A549 (cell line): Measurements from ENCODE around the gene RAB3GAP1. TPM values are rescaled to one million over a fixed set of nuclear protein-coding genes. Genes with fewer than 3 reads are reported as not detected.
A peak's percentile ranks its signal among the peaks of the same experiment; 100 is the strongest.

Experiments
- ATAC-seq, 2 experiments: fragments of 200-7000 bp in 1 of 2; fragments of >200 bp in 1 of 2; cut with Nextera tagmentation in 1 of 2; cut with Tn5 transposase in 1 of 2; 3 replicates each; pipeline versions ENCODE4 v1.8.0 to v1.9.1; 2018 to 2020; ENCODE audit warnings: mild to moderate bottlenecking in 1 of 2, moderate library complexity in 1 of 2
- CTCF ChIA-PET: fragments of 300-600 bp; sonication (Branson Sonifier 250); formaldehyde crosslinking; extraction: SDS; loops from one replicate; lab custom pipeline; 2021; ENCODE audit warnings: antibody characterized with exemption, inconsistent platforms; lab: Yijun Ruan, JAX
- POLR2A ChIA-PET: fragments of 350-600 bp; formaldehyde crosslinking; extraction: SDS; loops from one replicate; lab custom pipeline; 2021; ENCODE audit warnings: antibody characterized with exemption, inconsistent platforms; lab: Yijun Ruan, JAX
- DNase-seq, 2 experiments: peaks; one replicate each; pipeline versions ENCODE4 v3.0.0 to v3.0.0-alpha.2; 2011 to 2016; ENCODE audit warnings: low read depth in 1 of 2, low spot score in 1 of 2
- FAIRE-seq: peaks from 2 replicates; lab custom pipeline; 2011; peaks lifted over from hg19 to GRCh38; lab: Jason Lieb, UNC
- H3K27ac ChIP-seq, 2 experiments: fragments of >200 bp; sonication (Bioruptor Twin); formaldehyde crosslinking; 3 replicates each; pipeline ENCODE4 v1.5.1; 2016 to 2017
- H3K4me1 ChIP-seq: fragments of >200 bp; sonication (Bioruptor Twin); formaldehyde crosslinking; 3 replicates; pipeline ENCODE4 v1.6.1; 2016
- H3K4me2 ChIP-seq: fragments of >200 bp; sonication (Bioruptor Twin); formaldehyde crosslinking; 3 replicates; pipeline ENCODE4 v1.6.1; 2016
- H3K4me3 ChIP-seq: fragments of >200 bp; sonication (Bioruptor Twin); formaldehyde crosslinking; 3 replicates; pipeline ENCODE4 v1.5.1; 2016
- H3K9me3 ChIP-seq: fragments of >200 bp; sonication (Bioruptor Twin); formaldehyde crosslinking; 3 replicates; pipeline ENCODE4 v1.6.1; 2016
- CBX2 ChIP-seq: fragments of 200-600 bp; sonication (generic); IDR thresholded peaks from 2 replicates; pipeline ENCODE4 v1.6.1; 2016; ENCODE audit warnings: low read depth, mild to moderate bottlenecking, borderline replicate concordance
- CEBPB ChIP-seq, 2 experiments: fragments of >200 bp in 1 of 2; sonication (Bioruptor Twin) in 1 of 2; formaldehyde crosslinking in 1 of 2; IDR thresholded peaks; 2 replicates each; pipeline ENCODE4 v1.6.1; 2012 to 2016
- E2F6 ChIP-seq: IDR thresholded peaks from 2 replicates; pipeline ENCODE4 v1.6.1; 2012; ENCODE audit warnings: low read depth, borderline replicate concordance
- EHF ChIP-seq: fragments of 250-450 bp; sonication (Bioruptor Pico); IDR thresholded peaks from 2 replicates; pipeline ENCODE4 v1.5.0; 2020; ENCODE audit warnings: mild to moderate bottlenecking
- ELK1 ChIP-seq: fragments of 150-350 bp; IDR thresholded peaks from 2 replicates; pipeline ENCODE4 v1.6.1; 2014; ENCODE audit warnings: low read depth, mild to moderate bottlenecking, low read length
- FOSB ChIP-seq: fragments of 250-450 bp; sonication (Bioruptor Pico); IDR thresholded peaks from 2 replicates; pipeline ENCODE4 v1.5.0; 2020; ENCODE audit warnings: mild to moderate bottlenecking, moderate library complexity
- FOSL2 ChIP-seq, 2 experiments: fragments of 450-650 bp in 1 of 2; fragments of >200 bp in 1 of 2; sonication (Bioruptor Twin) in 1 of 2; formaldehyde crosslinking; IDR thresholded peaks; 2 replicates each; pipeline versions ENCODE4 v1.5.0 to v1.6.1; 2016 to 2020; ENCODE audit warnings: mild to moderate bottlenecking in 1 of 2, moderate library complexity in 1 of 2
- GATA3 ChIP-seq: IDR thresholded peaks from 2 replicates; pipeline ENCODE4 v1.6.1; 2012; ENCODE audit warnings: borderline replicate concordance
- HES2 ChIP-seq: fragments of >200 bp; sonication (Bioruptor Twin); formaldehyde crosslinking; IDR thresholded peaks from 2 replicates; pipeline ENCODE4 v1.6.1; 2016
- HEYL ChIP-seq: fragments of 250-450 bp; sonication (Bioruptor Pico); IDR thresholded peaks from 2 replicates; pipeline ENCODE4 v1.8.0; 2021; ENCODE audit warnings: mild to moderate bottlenecking, moderate library complexity
- HOXB13 ChIP-seq: fragments of 250-450 bp; sonication (Bioruptor Pico); IDR thresholded peaks from 2 replicates; pipeline ENCODE4 v1.5.0; 2020; ENCODE audit warnings: low read depth, mild to moderate bottlenecking, moderate library complexity
- JUNB ChIP-seq: fragments of >200 bp; sonication (Bioruptor Twin); formaldehyde crosslinking; IDR thresholded peaks from 2 replicates; pipeline ENCODE4 v1.6.1; 2016
- MAFK ChIP-seq: fragments of 450-650 bp; IDR thresholded peaks from 2 replicates; pipeline ENCODE4 v1.6.1; 2014; ENCODE audit not compliant: partially characterized antibody
- MYC ChIP-seq: IDR thresholded peaks from 2 replicates; pipeline ENCODE4 v1.6.1; 2012; ENCODE audit warnings: mild to moderate bottlenecking, inconsistent platforms, low read length, improper control_type of control experiment, borderline replicate concordance
- POLR2A ChIP-seq: IDR thresholded peaks from 2 replicates; pipeline ENCODE4 v1.6.1; 2012; ENCODE audit warnings: mild to moderate bottlenecking, low read length
- POLR2AphosphoS2 ChIP-seq: conservative IDR thresholded peaks from 2 replicates; pipeline ENCODE4 v1.6.1; 2012; ENCODE audit warnings: low read length, improper control_type of control experiment, inconsistent platforms
- RARB ChIP-seq: fragments of 250-450 bp; sonication (Bioruptor Pico); IDR thresholded peaks from 2 replicates; pipeline ENCODE4 v1.8.0; 2021; ENCODE audit warnings: mild to moderate bottlenecking, moderate library complexity
- RCOR1 ChIP-seq: fragments of 150-350 bp; IDR thresholded peaks from 2 replicates; pipeline ENCODE4 v1.6.1; 2014; ENCODE audit warnings: antibody characterized with exemption, low read length, low read depth
- REST ChIP-seq: fragments of 200-600 bp; sonication (generic); IDR thresholded peaks from 2 replicates; pipeline ENCODE4 v1.6.1; 2016; ENCODE audit warnings: antibody characterized with exemption, mild to moderate bottlenecking, moderate library complexity
- RFX5 ChIP-seq: fragments of 450-650 bp; IDR thresholded peaks from 2 replicates; pipeline ENCODE4 v1.7.1; 2014; ENCODE audit warnings: antibody characterized with exemption, mild to moderate bottlenecking, moderate library complexity
- RNF2 ChIP-seq: fragments of 200-600 bp; sonication (generic); IDR thresholded peaks from 2 replicates; pipeline ENCODE4 v1.6.1; 2016; ENCODE audit warnings: low read depth, mild to moderate bottlenecking, antibody characterized with exemption, moderate library complexity, borderline replicate concordance
- SMC3 ChIP-seq: fragments of >200 bp; sonication (Bioruptor Twin); formaldehyde crosslinking; IDR thresholded peaks from 3 replicates; pipeline ENCODE4 v1.6.1; 2018; ENCODE audit warnings: inconsistent platforms
- TP53 ChIP-seq: fragments of 250-450 bp; sonication (Bioruptor Pico); IDR thresholded peaks from 2 replicates; pipeline ENCODE4 v1.5.0; 2021; ENCODE audit warnings: mild to moderate bottlenecking, moderate library complexity
- ZC3H11A ChIP-seq: fragments of 450-650 bp; IDR thresholded peaks from 2 replicates; pipeline ENCODE4 v1.6.1; 2014; ENCODE audit warnings: antibody characterized with exemption, mild to moderate bottlenecking
- ZSCAN20 ChIP-seq: fragments of 250-450 bp; sonication (Bioruptor Pico); IDR thresholded peaks from 2 replicates; pipeline ENCODE4 v1.8.0; 2022; ENCODE audit warnings: mild to moderate bottlenecking, moderate library complexity
- WGBS: methylation state at CpG from one replicate; pipeline ENCODE4 v1.1.6; 2017; ENCODE audit errors: missing lambda C conversion rate; 5-methylcytosine and 5-hydroxymethylcytosine counted together
- polyA plus RNA-seq, 4 experiments: library from polyadenylated mRNA; depleted of rRNA in 3 of 4; stranded (reverse); fragments of >200 nt; fragmentation: RNase III in 1 of 4; extraction: RNeasy Plus Mini Kit Qiagen cat#74134 plus additional on column Dnase treatment in 1 of 4; gene quantifications; 2 replicates in 3 of 4; 3 replicates in 1 of 4; pipeline ENCODE4 v1.2.3, GENCODE V29; 2011 to 2017
- TF ChIP-seq, protein P1 (sequence below): IDR thresholded peaks from 2 replicates; pipeline ENCODE4 v1.6.1; 2012

Gene RAB3GAP1
- polyA plus RNA-seq, 2 of the 4 experiments (the other 2 are of a cell fraction), result 29.7 to 44.6 TPM

DNA sequence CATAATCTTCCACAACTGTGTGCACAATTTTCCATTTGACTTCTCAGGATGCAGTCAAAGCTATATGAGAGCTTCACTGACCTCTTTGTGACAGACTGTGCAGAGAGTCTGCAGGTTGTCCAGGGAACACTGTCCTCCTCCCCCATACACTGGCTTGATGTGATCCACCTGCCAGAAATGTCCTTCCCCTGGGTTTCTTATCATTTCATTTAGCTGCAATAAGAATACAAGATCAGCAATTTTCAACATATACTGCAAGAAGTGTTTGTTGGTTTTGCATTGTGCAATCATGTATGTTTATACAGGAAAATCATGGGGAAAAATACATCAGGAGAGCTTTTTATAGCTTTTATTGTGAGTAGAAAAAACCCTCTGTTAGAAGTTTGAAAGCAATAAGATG lies 150.7 kb downstream of the RAB3GAP1 start:
- POLR2A ChIA-PET, result no interaction called here
- ATAC-seq (no peak), FAIRE-seq (no peak), DNase-seq (no peak)
- Histone ChIP-seq H3K4me3 (no peak overlapping the region), H3K4me2 (no peak overlapping the region), H3K9me3 (no peaks in the 10 kb centered on the region), H3K27ac (no peak overlapping the region), H3K4me1 (no peaks in the 10 kb centered on the region)
- CTCF ChIA-PET, result interaction anchor here (0.7 kb wide), 1 partner anchor 341 kb away, joined by 3 read pairs; no protein-coding TSS in a partner anchor
- no peak for TF ChIP-seq FOSB (CRISPR knock-in tag)
- TF ChIP-seq MYC, result no peak
- no peak for TF ChIP-seq ZSCAN20 (CRISPR knock-in tag)
- no peak for TF ChIP-seq FOSL2 (IDR thresholded peaks at IDR 0.05)
- TF ChIP-seq FOSL2 (CRISPR knock-in tag; IDR thresholded peaks at IDR 0.05), result no peak
- TF ChIP-seq E2F6, result no peak
- no peak for TF ChIP-seq GATA3
- peak; percentile 43 for TF ChIP-seq MAFK
- peak in 1 of 2 experiments; percentile 21; a peak in 1 of 4 replicates for TF ChIP-seq CEBPB (IDR thresholded peaks at IDR 0.05)

GRCh38 chr2:135203944-135204343 lies 151.9 kb downstream of the RAB3GAP1 start:
- 87% methylated on average over 3 of the region's 3 CpGs for WGBS

DNA sequence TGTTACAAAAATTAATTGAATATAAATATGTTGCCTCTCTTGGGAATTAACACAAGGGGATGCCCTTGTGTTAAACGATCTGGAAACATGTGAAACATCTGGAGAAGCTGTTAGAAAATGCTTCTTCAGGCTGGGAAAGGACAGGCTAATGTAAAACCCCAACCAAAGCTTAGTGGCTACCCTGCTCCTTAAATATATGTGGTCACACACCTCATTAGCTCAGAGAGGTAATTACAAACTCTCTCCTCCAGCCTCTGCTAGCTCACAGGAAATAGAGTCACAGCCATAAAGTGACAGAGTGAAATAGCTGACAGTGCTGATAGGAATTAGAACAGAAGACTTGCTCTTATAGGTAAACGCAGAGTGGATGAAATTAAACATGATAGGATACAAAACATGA lies 155.9 kb downstream of the RAB3GAP1 start:
- Histone ChIP-seq H3K9me3 (no peaks in the 10 kb centered on the region), H3K4me1 (no peaks in the 10 kb centered on the region), H3K27ac (no peak overlapping the region), H3K4me2 (no peak overlapping the region), H3K4me3 (no peak overlapping the region)
- 58% methylated on average over 2 of the region's 2 CpGs for WGBS
- CTCF ChIA-PET, result interaction anchor here (1.0 to 1.3 kb wide), 2 partner anchors 17 to 204 kb away, joined by 3 read pairs; no protein-coding TSS in a partner anchor
- DNase-seq, result no peak
- no peak for ATAC-seq
- FAIRE-seq, result no peak
- TF ChIP-seq POLR2A, result no peak
- TF ChIP-seq FOSL2 (IDR thresholded peaks at IDR 0.05), result no peak
- no peak for TF ChIP-seq FOSL2 (CRISPR knock-in tag; IDR thresholded peaks at IDR 0.05)
- TF ChIP-seq RNF2, result no peak
- TF ChIP-seq GATA3, result no peak
- no peak for TF ChIP-seq HOXB13
- no peak for TF ChIP-seq JUNB
- TF ChIP-seq EHF (CRISPR knock-in tag), result no peak
- TF ChIP-seq REST, result no peak
- TF ChIP-seq TP53 (CRISPR knock-in tag), result no peak
- no peak for TF ChIP-seq RFX5
- TF ChIP-seq CEBPB (IDR thresholded peaks at IDR 0.05), result no peak
- POLR2A ChIA-PET, result no interaction called here

More at GRCh38 chr2:135203944-135204343, 151.9 kb downstream of the RAB3GAP1 start:
- H3K9me3 ChIP-seq, result no peaks in the 10 kb centered on the region
- no peak for TF ChIP-seq HEYL
- no peak for TF ChIP-seq HES2
- no peak for TF ChIP-seq ZC3H11A
- no peak for TF ChIP-seq ELK1
- TF ChIP-seq JUNB, result no peak
- no peak for TF ChIP-seq RCOR1
- TF ChIP-seq EHF (CRISPR knock-in tag), result no peak
- TF ChIP-seq MYC, result no peak
- TF ChIP-seq, protein P1, sequence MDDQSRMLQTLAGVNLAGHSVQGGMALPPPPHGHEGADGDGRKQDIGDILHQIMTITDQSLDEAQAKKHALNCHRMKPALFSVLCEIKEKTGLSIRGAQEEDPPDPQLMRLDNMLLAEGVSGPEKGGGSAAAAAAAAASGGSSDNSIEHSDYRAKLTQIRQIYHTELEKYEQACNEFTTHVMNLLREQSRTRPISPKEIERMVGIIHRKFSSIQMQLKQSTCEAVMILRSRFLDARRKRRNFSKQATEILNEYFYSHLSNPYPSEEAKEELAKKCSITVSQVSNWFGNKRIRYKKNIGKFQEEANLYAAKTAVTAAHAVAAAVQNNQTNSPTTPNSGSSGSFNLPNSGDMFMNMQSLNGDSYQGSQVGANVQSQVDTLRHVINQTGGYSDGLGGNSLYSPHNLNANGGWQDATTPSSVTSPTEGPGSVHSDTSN, result no peak
- TF ChIP-seq RARB (CRISPR knock-in tag), result no peak
- TF ChIP-seq SMC3, result no peak
- no peak for TF ChIP-seq POLR2AphosphoS2
- TF ChIP-seq CBX2, result no peak
- no peak overlapping the region for H3K4me3 ChIP-seq
- DNase-seq (no peak), FAIRE-seq (no peak), ATAC-seq (no peak)
- H3K27ac ChIP-seq, result no peak overlapping the region
- no peak overlapping the region for H3K4me2 ChIP-seq
- no peaks in the 10 kb centered on the region for H3K4me1 ChIP-seq
- ChIA-PET CTCF (interaction anchor here (0.6 to 0.7 kb wide), 2 partner anchors 97 to 399 kb away, joined by 4 read pairs; no protein-coding TSS in a partner anchor), POLR2A (no interaction called here)
